GM19193 (cell line): ENCODE data around the gene ZNF512B.

Experiments
- POLR2A ChIP-seq: IDR thresholded peaks from 4 replicates; pipeline ENCODE4 v1.6.1; 2011; ENCODE audit not compliant: insufficient read depth, insufficient read length; ENCODE audit errors: extremely low read depth

Gene ZNF512B

GRCh38 chr20:63935447-63935846 is 34.3 kb downstream of the ZNF512B start:
- TF ChIP-seq POLR2A, result no peak

DNA sequence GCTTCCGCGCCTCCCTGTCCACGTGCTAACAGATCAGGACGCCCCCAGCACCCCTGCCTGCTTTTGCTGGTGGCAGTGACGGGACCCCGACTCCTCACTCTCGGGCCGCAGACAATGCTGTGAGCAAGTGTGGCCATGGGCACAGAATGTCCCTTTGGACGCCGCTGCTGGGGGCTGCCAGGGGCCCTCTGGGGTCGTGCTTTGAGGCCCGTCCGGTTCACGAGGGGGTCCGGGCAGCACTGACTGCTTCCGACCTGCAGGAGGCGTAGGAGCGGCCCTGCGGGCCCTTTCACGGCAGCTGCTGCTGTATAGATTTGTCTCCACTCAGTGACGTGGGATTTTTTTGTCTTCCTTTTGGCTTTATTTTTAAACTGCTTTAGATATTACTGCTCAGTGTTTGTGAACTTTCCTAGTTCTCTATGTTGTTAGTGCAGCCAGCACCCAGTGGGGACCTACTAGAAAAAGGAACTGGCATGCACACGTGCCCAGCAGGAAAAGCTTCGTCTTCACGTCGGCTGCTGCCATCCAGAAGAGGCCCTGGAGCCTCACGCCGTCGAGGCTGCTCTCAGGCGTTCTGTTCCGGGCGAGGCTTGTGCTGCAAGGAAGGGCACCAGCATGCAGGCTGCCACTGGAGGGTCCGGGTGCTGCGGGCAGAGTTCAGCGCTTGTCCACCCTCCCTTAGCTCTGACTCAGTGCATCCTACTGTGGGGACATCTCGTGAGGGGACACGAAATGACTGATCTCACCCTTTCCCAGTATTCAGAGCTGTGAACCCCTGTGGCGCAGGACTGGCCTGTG is 35.3 kb downstream of the ZNF512B start:
- no peak for TF ChIP-seq POLR2A

- no peak for TF ChIP-seq POLR2A
Observed at GRCh38 chr20:63933646-63934045, 36.1 kb downstream of the ZNF512B start.

DNA sequence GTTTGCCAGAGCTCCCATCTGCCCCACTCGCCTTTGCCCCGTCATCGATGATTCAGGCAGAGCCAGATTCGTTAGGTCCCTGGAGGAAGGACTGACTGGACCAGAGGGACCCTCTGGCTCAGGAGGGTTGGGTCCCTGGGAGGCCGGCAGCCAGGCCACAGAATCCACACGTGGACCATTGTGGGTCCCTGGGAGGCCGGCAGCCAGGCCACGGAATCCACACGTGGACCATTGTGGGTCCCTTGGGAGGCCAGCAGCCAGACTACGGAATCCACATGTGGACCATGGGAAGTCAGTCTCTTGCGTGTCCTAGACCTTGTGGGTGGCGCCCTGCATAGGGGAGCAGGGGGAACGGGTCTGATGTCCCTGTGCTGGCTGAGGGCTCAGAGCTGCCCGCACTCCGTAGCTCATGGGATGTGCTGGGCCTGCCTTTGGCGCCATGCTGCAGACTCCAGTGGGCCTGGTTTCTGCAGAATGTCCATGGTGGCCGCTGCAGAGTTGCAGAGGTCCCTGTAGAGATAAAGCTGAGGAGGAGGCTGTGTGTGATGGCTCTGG is 37.0 kb downstream of the ZNF512B start:
- TF ChIP-seq POLR2A, result no peak

DNA sequence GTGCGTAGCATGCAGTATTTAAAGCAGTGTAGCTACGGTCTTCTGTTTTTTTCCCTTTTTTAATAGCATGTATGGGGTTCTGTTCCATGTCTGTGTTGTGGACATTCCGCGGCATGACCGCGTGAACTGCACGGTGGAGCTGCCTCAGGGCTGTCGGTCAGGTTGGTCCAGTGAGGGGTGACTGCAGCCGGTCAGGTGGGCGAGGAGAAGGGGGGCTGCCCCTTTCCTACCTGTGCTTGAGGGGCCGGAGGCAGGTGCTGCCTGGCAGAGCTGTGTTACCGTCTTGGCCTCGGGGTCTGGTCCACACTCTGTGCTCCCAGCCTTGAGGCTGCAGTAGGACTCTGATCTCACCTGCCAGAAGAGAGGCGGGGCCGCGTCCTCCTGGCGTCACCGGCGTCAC is 38.0 kb downstream of the ZNF512B start:
- TF ChIP-seq POLR2A, result no peak

DNA sequence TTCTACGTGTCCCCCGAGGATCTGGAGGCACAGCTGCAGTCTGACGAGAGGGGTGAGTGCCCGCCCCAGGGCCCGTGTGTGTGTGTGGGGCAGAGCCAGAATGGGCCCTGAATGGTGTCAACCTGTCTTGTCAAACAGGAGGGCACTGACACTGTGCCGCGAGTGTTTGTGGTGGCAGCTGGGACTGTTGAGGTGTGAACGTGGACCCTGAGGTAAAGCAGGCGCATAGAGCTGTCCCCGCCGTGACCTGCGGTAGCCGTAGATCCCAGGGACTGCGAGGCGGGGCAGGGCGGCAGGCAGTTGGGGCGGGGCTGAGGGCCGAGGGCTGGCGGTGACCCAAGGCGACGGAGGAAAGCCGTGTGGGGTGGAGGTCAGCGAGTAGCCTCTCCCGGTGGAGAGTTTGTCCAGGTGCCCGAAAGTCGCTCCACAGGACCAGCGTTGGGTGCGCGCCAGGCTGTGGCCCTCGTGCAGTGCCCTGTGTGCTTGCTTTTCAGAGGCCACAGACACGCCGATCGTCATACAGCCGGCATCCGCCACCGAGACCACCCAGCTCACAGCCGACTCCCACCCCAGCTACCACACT is 38.7 kb downstream of the ZNF512B start:
- TF ChIP-seq POLR2A, result no peak

DNA sequence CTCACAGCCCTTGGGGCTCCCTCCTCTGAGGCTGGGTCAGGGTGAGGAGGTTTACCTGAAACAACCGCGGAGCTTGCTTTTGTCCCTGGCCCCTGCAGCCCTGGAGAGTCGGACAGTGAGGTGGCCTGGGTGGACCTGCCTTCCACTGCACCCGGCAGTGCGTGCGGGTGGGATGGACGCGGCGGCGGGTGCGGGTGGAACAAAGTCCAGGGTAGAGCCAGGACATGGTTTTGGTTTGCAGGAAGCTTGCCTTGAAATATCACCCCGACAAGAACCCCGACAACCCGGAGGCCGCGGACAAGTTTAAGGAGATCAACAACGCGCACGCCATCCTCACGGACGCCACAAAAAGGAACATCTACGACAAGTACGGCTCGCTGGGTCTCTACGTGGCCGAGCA is 40.7 kb downstream of the ZNF512B start:
- TF ChIP-seq POLR2A, result no peak

- TF ChIP-seq POLR2A, result no peak
Observed at GRCh38 chr20:63926298-63926697, 43.4 kb downstream of the ZNF512B start.

DNA sequence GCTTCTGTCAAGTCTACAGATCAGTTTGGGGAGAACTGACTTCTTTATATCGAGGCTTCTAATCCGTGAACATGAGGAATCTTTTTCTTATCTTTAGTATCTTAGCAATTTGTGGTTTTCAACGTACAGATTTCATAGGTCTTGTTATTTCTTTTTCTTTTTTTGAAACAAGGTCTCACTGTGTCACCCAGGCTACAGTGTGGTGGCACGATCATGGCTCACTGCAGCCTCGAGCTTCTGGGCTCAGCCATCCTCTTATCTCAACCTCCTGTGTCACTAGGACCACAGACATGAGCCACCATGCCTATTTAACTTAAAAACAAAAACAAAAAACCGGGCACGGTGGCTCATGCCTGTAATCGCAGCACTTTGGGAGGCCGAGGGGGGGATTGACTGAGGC is 45.5 kb downstream of the ZNF512B start:
- no peak for TF ChIP-seq POLR2A

GRCh38 chr20:63923651-63924050 is 46.1 kb downstream of the ZNF512B start:
- no peak for TF ChIP-seq POLR2A

- TF ChIP-seq POLR2A, result no peak
Observed at GRCh38 chr20:63920226-63920625, 49.5 kb downstream of the ZNF512B start.

GRCh38 chr20:63919130-63919529 is 50.6 kb downstream of the ZNF512B start:
- no peak for TF ChIP-seq POLR2A

GRCh38 chr20:63917811-63918210 is 51.9 kb downstream of the ZNF512B start:
- no peak for TF ChIP-seq POLR2A

GRCh38 chr20:63915471-63915870 is 54.3 kb downstream of the ZNF512B start:
- TF ChIP-seq POLR2A, result no peak

GRCh38 chr20:63913768-63914167 is 56.0 kb downstream of the ZNF512B start:
- no peak for TF ChIP-seq POLR2A

DNA sequence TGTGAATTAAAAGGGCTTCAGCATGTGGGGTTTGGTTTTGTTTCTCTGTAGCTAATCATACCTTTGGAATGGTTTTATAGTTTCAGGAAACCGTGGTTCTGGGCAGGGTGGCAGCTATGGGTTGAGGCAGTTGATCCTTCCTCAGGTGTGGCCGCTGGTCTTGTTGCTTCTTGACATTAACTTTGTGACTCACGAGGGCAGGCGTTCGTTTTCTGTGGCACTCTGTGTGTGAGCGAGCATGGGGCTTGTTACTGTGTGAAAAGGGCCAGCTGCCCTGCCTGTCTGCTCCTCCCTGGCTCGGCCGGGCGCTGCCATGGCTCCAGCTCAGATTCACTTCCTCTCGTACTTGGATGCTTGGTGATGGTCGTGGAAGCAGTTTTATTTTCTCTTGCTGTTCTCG is 58.6 kb downstream of the ZNF512B start:
- no peak for TF ChIP-seq POLR2A
